Activated T-helper 17 cell treated with anti-CD3 and anti-CD28 coated beads, Interleukin-2, amount 50 U/mL, for 72 hours (primary cell): ENCODE data around the gene DPP6. TPM values are rescaled to one million over a fixed set of nuclear protein-coding genes. Genes with fewer than 3 reads are reported as not detected.

Experiments used
- ATAC-seq: fragments of 150-1000 bp; cut with Tn5 transposase; replicated peaks from 2 replicates; pipeline ENCODE4 v1.10.0; 2021; ENCODE audit warnings: mild to moderate bottlenecking, moderate library complexity
- H3K27ac Mint-ChIP-seq: one replicate; pipeline ENCODE4 v1.8.0; 2022; ENCODE audit warnings: mixed read lengths
- H3K27me3 Mint-ChIP-seq: one replicate; pipeline ENCODE4 v1.8.0; 2022; ENCODE audit warnings: mixed read lengths
- H3K36me3 Mint-ChIP-seq: one replicate; pipeline ENCODE4 v1.8.0; 2022; ENCODE audit warnings: low read depth, mild to moderate bottlenecking, mixed read lengths
- H3K4me1 Mint-ChIP-seq: one replicate; pipeline ENCODE4 v1.8.0; 2022; ENCODE audit warnings: mixed read lengths
- H3K4me3 Mint-ChIP-seq: one replicate; pipeline ENCODE4 v1.8.0; 2022; ENCODE audit warnings: mild to moderate bottlenecking, mixed read lengths
- H3K9me3 Mint-ChIP-seq: one replicate; pipeline ENCODE4 v1.8.0; 2022; ENCODE audit warnings: mixed read lengths
- total RNA-seq, 2 donors: library from RNA; stranded (reverse); gene quantifications; one replicate each; pipeline ENCODE4 v1.2.3, GENCODE V29; 2022

Gene DPP6
- total RNA-seq, 2 donors from 2014 or later = not detected

GRCh38 chr7:154430640-154431039, 378.4 kb downstream of the DPP6 start:
- ATAC-seq = no peak
- Mint-ChIP-seq H3K9me3 (peaks cover 10% of the 10 kb centered on the region), H3K4me3 (no peak overlapping the region), H3K27ac (no peak overlapping the region), H3K36me3 (no peaks in the 10 kb centered on the region), H3K27me3 (peaks cover 4% of the 10 kb centered on the region), H3K4me1 (no peaks in the 10 kb centered on the region)

GRCh38 chr7:154431045-154431444, 378.8 kb downstream of the DPP6 start:
- no peaks in the 10 kb centered on the region for H3K4me1 Mint-ChIP-seq
- no peaks in the 10 kb centered on the region for H3K36me3 Mint-ChIP-seq
- no peak overlapping the region for H3K27ac Mint-ChIP-seq
- ATAC-seq = no peak
- H3K27me3 Mint-ChIP-seq = peaks cover 4% of the 10 kb centered on the region
- peaks cover 10% of the 10 kb centered on the region for H3K9me3 Mint-ChIP-seq
- H3K4me3 Mint-ChIP-seq = no peak overlapping the region

DNA sequence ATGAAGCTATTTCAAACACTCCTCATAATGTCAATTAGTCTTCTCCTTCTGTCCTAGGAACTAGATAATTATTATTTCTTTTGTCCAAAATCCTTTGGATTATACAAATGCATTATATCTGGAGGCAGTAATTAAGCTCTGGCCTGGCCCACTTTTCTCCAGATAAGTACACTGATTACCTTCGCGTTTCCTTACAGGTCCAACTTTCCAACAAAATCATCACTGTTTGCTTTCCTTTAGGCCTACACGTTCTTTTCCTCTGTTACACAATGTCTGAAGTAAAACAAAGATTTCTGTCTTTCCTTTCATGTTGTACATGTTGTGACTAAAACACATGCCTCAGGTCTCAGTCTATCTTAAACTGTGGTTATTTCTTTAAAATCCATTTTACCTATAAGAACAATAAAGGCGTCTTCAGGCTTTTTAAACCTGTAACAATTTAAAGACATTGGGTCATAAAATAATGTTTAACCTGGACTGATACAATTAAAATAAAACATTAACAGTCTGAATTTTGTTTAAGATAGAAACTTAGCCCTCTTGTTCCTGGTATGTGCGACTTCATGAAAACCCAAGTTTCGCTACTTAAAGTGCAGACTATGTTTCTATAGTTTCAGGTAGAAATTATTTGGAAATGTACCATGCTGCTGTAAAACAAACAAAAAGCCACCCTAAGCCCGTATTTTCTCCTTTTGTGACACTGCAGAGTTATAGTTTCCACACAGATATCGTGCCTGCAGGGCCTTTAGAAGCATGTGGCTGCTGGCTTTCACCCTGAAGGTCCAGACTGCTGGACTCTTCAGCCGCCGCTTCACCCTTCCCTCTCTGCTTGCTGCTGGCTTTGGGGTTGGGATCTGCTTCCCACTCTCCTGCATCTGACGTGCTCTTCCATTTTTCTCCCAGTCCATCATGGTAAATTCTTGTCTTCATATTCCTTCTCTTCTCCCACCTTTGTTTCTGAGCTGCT, 381.7 kb downstream of the DPP6 start:
- H3K9me3 Mint-ChIP-seq = peaks cover 10% of the 10 kb centered on the region
- H3K36me3 Mint-ChIP-seq = no peaks in the 10 kb centered on the region
- no peak overlapping the region for H3K4me3 Mint-ChIP-seq
- no peak overlapping the region for H3K27ac Mint-ChIP-seq
- H3K4me1 Mint-ChIP-seq = no peaks in the 10 kb centered on the region
- H3K27me3 Mint-ChIP-seq = peaks cover 4% of the 10 kb centered on the region
- no peak for ATAC-seq

- H3K36me3 Mint-ChIP-seq = no peaks in the 10 kb centered on the region
- H3K4me1 Mint-ChIP-seq = no peaks in the 10 kb centered on the region
- no peak overlapping the region for H3K27ac Mint-ChIP-seq
- H3K27me3 Mint-ChIP-seq = peaks cover 4% of the 10 kb centered on the region
- no peak overlapping the region for H3K4me3 Mint-ChIP-seq
- ATAC-seq = no peak
- H3K9me3 Mint-ChIP-seq = peaks cover 10% of the 10 kb centered on the region
Observed at GRCh38 chr7:154436560-154436959, 384.4 kb downstream of the DPP6 start.

DNA sequence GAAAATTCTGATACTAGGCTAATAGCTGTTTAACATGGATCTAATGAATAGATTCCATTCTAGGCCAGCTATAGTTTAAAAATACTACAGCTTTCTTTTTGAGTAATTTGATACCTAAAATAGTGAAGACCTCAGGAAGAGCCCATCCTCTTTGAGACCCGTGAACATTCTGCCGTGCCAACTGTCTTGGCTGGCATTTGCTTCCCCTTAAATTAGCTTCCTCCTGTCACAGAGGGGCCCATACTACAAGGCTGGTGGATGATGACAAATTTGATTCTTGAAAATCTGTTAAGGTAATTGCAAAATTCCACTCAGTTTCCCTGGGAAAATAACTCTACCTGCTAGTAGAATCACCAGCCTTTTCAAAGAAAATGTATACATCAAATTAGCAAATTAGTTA, 385.0 kb downstream of the DPP6 start:
- ATAC-seq = no peak

DNA sequence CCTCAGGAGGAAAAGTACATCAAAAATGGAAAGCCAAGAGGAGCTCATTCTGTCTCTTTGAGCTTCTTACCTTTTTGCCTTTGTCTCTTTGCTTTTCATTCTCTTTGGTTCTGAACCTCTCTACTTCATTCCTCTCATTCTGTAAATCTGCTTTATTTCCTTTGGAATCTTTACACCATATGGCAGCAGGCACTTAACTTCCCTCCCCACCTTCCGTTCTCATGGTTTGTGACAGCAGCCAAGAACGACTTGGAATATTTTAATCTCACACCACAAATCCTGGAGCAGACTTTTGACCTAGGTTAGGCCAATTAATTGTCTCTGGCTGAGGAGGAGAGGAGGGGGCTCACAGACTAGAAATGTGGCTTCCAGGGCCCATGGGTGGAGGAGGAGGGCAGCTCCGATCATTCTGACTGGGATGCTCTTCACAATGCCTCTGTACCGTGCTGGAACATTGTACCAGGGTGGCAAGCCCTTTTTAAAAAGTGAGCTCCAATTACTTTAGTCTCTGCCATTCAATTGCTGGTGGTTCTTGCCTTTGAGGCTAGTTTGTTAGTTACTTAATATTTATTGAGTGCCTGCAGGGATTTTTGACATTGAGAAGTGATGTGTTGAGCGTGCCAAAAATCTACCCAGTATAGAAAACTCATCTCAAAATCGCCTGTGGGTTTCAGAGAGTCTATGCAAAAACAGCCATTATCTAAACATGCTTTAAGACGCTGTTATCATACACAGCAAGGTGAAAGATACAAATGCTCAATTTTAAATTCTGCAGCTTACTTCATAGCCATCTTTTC, 386.6 kb downstream of the DPP6 start:
- no peak for ATAC-seq
- Mint-ChIP-seq H3K4me1 (no peaks in the 10 kb centered on the region), H3K9me3 (peaks cover 13% of the 10 kb centered on the region), H3K27ac (no peak overlapping the region), H3K27me3 (peaks cover 4% of the 10 kb centered on the region), H3K4me3 (no peak overlapping the region), H3K36me3 (no peaks in the 10 kb centered on the region)

More for the DNA sequence above, 385.0 kb downstream of the DPP6 start:
- Mint-ChIP-seq H3K4me3 (no peak overlapping the region), H3K27ac (no peak overlapping the region), H3K9me3 (peaks cover 11% of the 10 kb centered on the region), H3K4me1 (no peaks in the 10 kb centered on the region), H3K36me3 (no peaks in the 10 kb centered on the region), H3K27me3 (peaks cover 4% of the 10 kb centered on the region)

DNA sequence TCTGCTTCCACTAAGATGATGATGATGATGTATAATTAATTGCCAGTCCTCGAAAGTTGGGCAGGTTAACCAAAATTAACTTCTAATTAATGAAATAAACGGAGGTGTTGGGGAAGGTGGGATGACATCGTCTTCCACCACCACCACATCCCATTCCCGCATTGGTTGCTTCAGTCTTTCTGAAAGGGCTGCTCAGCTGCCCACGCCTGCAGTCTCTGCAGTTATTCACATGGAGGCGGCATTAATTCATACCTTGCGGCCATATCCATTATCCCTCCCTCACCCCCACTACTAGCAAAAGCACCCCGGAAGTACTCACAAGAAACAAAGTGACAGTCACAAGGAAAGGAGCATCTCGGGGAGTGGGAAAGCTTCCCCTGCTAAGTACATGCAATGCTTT, 387.9 kb downstream of the DPP6 start:
- Mint-ChIP-seq H3K4me3 (no peak overlapping the region), H3K36me3 (no peaks in the 10 kb centered on the region), H3K27ac (no peak overlapping the region), H3K9me3 (peaks cover 9% of the 10 kb centered on the region), H3K4me1 (no peaks in the 10 kb centered on the region), H3K27me3 (no peaks in the 10 kb centered on the region)
- no peak for ATAC-seq

DNA sequence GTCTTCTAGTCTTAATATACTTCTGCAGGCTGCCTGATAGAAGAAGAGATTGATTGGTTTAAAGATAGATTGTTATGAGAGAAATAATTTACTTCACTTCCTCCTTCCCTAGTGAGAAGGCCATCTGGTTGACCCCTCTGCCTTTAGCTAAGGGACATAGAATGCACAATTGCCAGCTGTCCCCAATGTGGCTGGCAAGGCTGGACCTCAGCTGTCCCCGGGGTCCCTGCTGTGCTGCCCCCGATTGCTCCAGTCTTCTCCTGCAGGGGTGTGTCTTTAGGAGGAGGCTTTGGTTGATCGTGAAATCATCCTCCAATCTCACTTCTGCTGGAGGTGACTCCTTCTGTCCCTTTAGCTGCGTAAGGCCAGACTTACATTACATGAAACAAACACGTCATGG, 388.5 kb downstream of the DPP6 start:
- no peaks in the 10 kb centered on the region for H3K27me3 Mint-ChIP-seq
- no peak overlapping the region for H3K4me3 Mint-ChIP-seq

GRCh38 chr7:154441811-154442210, 389.6 kb downstream of the DPP6 start:
- Mint-ChIP-seq H3K27me3 (no peaks in the 10 kb centered on the region), H3K36me3 (no peaks in the 10 kb centered on the region), H3K4me3 (no peak overlapping the region), H3K9me3 (peaks cover 9% of the 10 kb centered on the region), H3K27ac (no peak overlapping the region), H3K4me1 (no peaks in the 10 kb centered on the region)
- no peak for ATAC-seq

More for the DNA sequence above, 388.5 kb downstream of the DPP6 start:
- H3K9me3 Mint-ChIP-seq = peaks cover 9% of the 10 kb centered on the region
- H3K4me1 Mint-ChIP-seq = no peaks in the 10 kb centered on the region
- ATAC-seq = no peak
- H3K36me3 Mint-ChIP-seq = no peaks in the 10 kb centered on the region
- H3K27ac Mint-ChIP-seq = no peak overlapping the region

- no peak overlapping the region for H3K4me3 Mint-ChIP-seq
- H3K36me3 Mint-ChIP-seq = no peaks in the 10 kb centered on the region
- peaks cover 12% of the 10 kb centered on the region for H3K9me3 Mint-ChIP-seq
- H3K4me1 Mint-ChIP-seq = no peaks in the 10 kb centered on the region
- no peak overlapping the region for H3K27ac Mint-ChIP-seq
- ATAC-seq = no peak
- H3K27me3 Mint-ChIP-seq = no peaks in the 10 kb centered on the region
Observed at GRCh38 chr7:154442939-154443338, 390.7 kb downstream of the DPP6 start.

DNA sequence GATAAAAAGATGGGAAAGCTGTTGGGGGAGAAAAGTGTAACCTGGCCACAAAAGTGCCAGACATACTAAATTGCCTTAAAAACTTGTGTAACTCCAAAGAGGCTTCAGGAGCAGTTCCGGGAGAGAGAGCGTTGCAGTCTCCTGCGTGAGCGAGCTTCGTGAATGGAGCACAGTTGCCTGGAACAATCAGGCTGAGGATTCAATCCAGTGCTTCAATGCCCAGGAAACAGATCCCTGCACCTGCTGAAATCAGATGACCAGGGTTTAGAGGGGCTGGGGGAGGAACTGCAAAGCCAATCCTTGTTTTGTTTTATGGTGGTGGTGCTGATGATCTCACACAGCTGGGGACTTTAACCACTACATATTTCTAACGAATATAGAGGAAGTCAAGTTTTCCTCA, 398.3 kb downstream of the DPP6 start:
- no peak for ATAC-seq
- H3K36me3 Mint-ChIP-seq = no peaks in the 10 kb centered on the region
- no peak overlapping the region for H3K4me3 Mint-ChIP-seq
- peaks cover 13% of the 10 kb centered on the region for H3K9me3 Mint-ChIP-seq
- no peaks in the 10 kb centered on the region for H3K4me1 Mint-ChIP-seq
- H3K27ac Mint-ChIP-seq = no peak overlapping the region
- no peaks in the 10 kb centered on the region for H3K27me3 Mint-ChIP-seq

- Mint-ChIP-seq H3K4me3 (no peak overlapping the region), H3K9me3 (peaks cover 13% of the 10 kb centered on the region), H3K27me3 (no peaks in the 10 kb centered on the region), H3K36me3 (no peaks in the 10 kb centered on the region), H3K27ac (no peak overlapping the region), H3K4me1 (no peaks in the 10 kb centered on the region)
- no peak for ATAC-seq
Observed at GRCh38 chr7:154451480-154452457, 399.6 kb downstream of the DPP6 start.

DNA sequence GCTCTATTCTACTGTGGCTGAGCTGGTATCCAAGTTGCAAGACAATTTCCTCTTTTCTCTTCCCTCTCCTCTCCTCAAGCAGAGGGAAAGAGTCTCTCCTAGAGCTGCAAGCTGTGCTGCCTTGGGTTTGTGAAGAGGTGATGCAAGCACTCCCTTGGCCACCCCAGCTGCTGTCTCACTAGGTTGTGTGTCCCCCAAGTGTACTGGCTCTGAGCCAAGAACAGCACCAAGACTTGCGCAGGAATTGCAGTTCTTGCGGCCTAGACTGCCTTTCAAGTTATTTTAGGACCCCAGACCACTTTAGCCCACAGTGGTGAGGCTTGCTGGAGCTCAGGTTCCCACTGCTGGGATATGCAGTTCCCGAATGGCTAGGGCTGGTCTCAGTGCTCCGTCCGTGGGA, 411.6 kb downstream of the DPP6 start:
- no peak overlapping the region for H3K4me3 Mint-ChIP-seq
- H3K4me1 Mint-ChIP-seq = no peaks in the 10 kb centered on the region
- H3K27ac Mint-ChIP-seq = no peak overlapping the region
- peaks cover 3% of the 10 kb centered on the region for H3K9me3 Mint-ChIP-seq
- no peaks in the 10 kb centered on the region for H3K27me3 Mint-ChIP-seq
- ATAC-seq = no peak
- H3K36me3 Mint-ChIP-seq = no peaks in the 10 kb centered on the region

DNA sequence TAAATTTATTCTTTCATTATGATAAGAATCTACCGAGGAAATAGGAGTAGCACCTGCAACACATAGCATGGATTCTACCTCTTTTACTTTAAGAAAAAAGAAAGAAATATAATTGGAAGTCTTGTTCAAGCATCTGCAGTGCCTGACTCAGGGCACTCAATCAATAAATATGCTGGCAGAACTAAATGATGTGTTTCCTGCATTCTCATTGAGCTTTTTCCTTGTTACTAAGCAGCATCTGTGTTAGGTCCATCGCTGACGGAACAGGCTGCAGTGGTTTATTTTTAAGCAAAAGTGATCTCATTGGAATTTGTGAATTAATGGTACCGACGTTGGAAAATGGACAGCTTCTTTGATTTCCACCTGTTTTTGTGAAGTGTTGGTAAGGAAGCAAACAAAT, 417.5 kb downstream of the DPP6 start:
- H3K36me3 Mint-ChIP-seq = no peaks in the 10 kb centered on the region
- no peak for ATAC-seq
- H3K9me3 Mint-ChIP-seq = no peaks in the 10 kb centered on the region
- no peaks in the 10 kb centered on the region for H3K4me1 Mint-ChIP-seq
- H3K27me3 Mint-ChIP-seq = no peaks in the 10 kb centered on the region
- no peak overlapping the region for H3K27ac Mint-ChIP-seq
- no peak overlapping the region for H3K4me3 Mint-ChIP-seq
